NT2/D1 (cell line): ENCODE data around the gene HYDIN.
"Not testable (repeated sequence)": the region's sequence is repeated elsewhere in the genome, so short reads cannot be mapped to it uniquely, and the experiment has no call there.

Experiments used
- SUZ12 ChIP-seq: IDR thresholded peaks from 2 replicates; pipeline ENCODE4 v1.6.1; 2011; ENCODE audit not compliant: insufficient read length, insufficient read depth; ENCODE audit errors: extremely low read depth
- ZNF274 ChIP-seq: IDR thresholded peaks from 2 replicates; pipeline ENCODE4 v1.6.1; 2011; ENCODE audit warnings: mild to moderate bottlenecking, low read depth, low read length

GRCh38 chr16:71153329-71153728, 77.2 kb downstream of the HYDIN start:
- TF ChIP-seq ZNF274, SUZ12: not testable (repeated sequence)
